ENCODE results near the gene HRH2. TPM values are rescaled to one million over a fixed set of nuclear protein-coding genes. Genes with fewer than 3 reads are reported as not detected.

Gene HRH2
- total RNA-seq, 1 experiment from 2014 or later = 3.3 TPM

GRCh38 chr5:175713930-175714329 is 56.1 kb downstream of the HRH2 start:
- Histone ChIP-seq H3K18ac (ENCODE audit: insufficient read length, low read depth, low read length) (no peak overlapping the region), H3K56ac (ENCODE audit: insufficient read length, low read depth, low read length) (no peak overlapping the region), H2AK5ac (ENCODE audit: insufficient read length, low read length) (no peak overlapping the region), H3K27me3 (ENCODE audit: insufficient read depth, low read length) (no peaks in the 10 kb centered on the region), H2AFZ (ENCODE audit: low read length) (no peak overlapping the region), H4K91ac (ENCODE audit: insufficient read length, low read depth, low read length) (no peak overlapping the region), H3K79me1 (ENCODE audit: insufficient read depth, low read depth, low read length, poor library complexity, severe bottlenecking) (no peaks in the 10 kb centered on the region), H2BK12ac (ENCODE audit: insufficient read length, low read depth, low read length) (no peak overlapping the region), H2BK120ac (ENCODE audit: low read depth, low read length, poor library complexity, severe bottlenecking) (no peak overlapping the region), H3K4ac (ENCODE audit: low read depth, low read length) (no peak overlapping the region), H3K4me1 (ENCODE audit: insufficient read depth, low read length) (no peaks in the 10 kb centered on the region), H3K27ac (ENCODE audit: insufficient read length, low read depth, low read length) (no peak overlapping the region), H2BK20ac (ENCODE audit: low read depth, low read length, poor library complexity, severe bottlenecking) (no peak overlapping the region), H3K9ac (ENCODE audit: extremely low read depth, insufficient read length, low read length) (no peak overlapping the region), H3T11ph (ENCODE audit: low read length) (no peak overlapping the region), H4K5ac (ENCODE audit: insufficient read length, low read depth, low read length) (no peak overlapping the region), H3K23ac (ENCODE audit: insufficient read length, low read depth, low read length) (no peak overlapping the region), H4K8ac (replicated peaks; ENCODE audit: insufficient read length, low read depth, low read length) (no peak overlapping the region), H3K14ac (ENCODE audit: insufficient read depth, low read length) (no peak overlapping the region), H3K4me2 (ENCODE audit: insufficient read depth, insufficient read length, low read length) (no peak overlapping the region), H2BK5ac (ENCODE audit: insufficient read length, low read length) (no peak overlapping the region), H3K23me2 (ENCODE audit: insufficient read length, low read depth, low read length, poor library complexity, severe bottlenecking) (no peaks in the 10 kb centered on the region), H2BK15ac (ENCODE audit: low read depth, low read length) (no peak overlapping the region), H3K79me2 (ENCODE audit: insufficient read depth, low read length) (no peaks in the 10 kb centered on the region; the same call in 1 of the 2 replicates), H4K20me1 (ENCODE audit: control insufficient read depth, insufficient read depth, insufficient read length) (no peaks in the 10 kb centered on the region), H3K9me3 (ENCODE audit: control insufficient read depth, low read depth, low read length) (peaks cover 6% of the 10 kb centered on the region)
- Mint-ChIP-seq H3K36me3 (ENCODE audit: insufficient read depth in 1 of 3, low read depth in 3 of 3) (peaks cover 27 to 52% (median 39%) of the 10 kb centered on the region in 3 experiments), H3K4me1 (peaks cover 7 to 9% of the 10 kb centered on the region in 2 experiments), H3K27me3 (ENCODE audit: low read depth) (peaks cover 16% of the 10 kb centered on the region), H3K4me3 (no peak overlapping the region), H3K27ac (no peak overlapping the region), H3K9me3 (peaks cover 36 to 38% of the 10 kb centered on the region in 2 experiments)
- no CpG with 5 or more reads among the region's 3 CpGs for WGBS (ENCODE audit: extremely low coverage, insufficient read length, low lambda C conversion rate)
- TF ChIP-seq CTCF (conservative IDR thresholded peaks at IDR 0.05) = no peak
- no peak for DNase-seq
